IPS-NIHi11 (cell line): Measurements from ENCODE around the gene LYRM2.
A peak's percentile ranks its signal among the peaks of the same experiment; 100 is the strongest.
"Not testable (repeated sequence)": the region's sequence is repeated elsewhere in the genome, so short reads cannot be mapped to it uniquely, and the experiment has no call there.

Source experiments
- DNase-seq: peaks from one replicate; pipeline ENCODE4 v3.0.0; 2012; ENCODE audit warnings: mixed read lengths, low spot score

Gene LYRM2

DNA sequence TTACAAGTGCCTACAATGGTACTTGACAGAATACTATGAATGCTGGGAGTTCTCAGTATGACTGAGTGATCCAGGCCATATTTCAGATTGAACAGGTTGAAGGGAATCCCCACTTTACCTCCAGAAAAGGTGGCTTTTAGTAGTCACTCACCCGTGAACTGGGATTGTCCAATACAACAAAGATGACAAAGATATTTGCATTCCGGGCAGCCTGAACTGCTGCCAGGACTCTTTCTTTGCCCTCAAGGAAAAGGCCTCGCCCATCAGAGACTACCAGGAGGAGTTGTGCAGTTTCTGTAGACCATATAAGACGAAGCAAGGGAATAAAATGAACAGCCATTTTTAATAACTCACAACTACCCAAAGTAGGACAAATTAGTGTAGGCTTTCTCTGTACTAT, 6.3 kb upstream of the LYRM2 start:
- no peak for DNase-seq

GRCh38 chr6:89643406-89643805, 4.9 kb upstream of the LYRM2 start:
- no peak for DNase-seq

DNA sequence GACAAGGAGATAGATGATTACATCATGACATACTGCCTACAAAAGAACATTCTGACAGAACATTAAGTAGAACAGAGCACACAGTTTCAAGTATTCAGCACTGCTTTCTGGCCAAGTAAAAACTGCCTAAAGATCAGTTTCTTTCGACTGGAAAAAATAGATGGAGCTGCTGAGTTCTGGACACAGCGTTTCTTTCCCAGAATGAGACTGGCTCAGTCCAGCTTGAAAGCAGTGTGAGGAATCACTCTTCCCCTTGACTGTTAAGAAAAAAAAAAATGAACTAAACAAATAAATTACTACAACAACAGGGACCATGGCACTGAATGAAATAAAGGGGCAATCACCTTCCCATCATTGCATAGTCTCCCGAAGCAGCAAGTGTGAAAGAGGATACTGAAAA, 4.4 kb upstream of the LYRM2 start:
- DNase-seq: no peak

DNA sequence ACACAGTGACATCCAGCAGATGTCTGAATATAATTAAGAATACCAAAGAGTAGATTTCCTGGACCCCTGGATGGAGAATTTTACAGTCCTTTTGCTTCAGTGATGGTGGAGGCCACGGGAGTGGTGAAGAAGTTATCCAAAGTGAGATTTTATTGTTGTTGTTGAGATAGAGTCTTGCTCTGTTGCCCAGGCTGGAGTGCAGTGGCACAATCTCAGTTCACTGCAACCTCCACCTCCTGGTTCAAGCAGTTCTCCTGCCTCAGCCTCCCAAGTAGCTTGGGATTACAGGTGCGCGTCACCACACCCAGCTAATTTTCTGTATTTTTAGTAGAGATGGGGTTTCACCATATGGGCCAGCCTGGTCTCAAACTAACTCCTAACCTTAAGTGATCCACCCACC, 3.0 kb upstream of the LYRM2 start:
- not testable (repeated sequence) for DNase-seq

GRCh38 chr6:89640804-89641203, 2.3 kb upstream of the LYRM2 start:
- no peak for DNase-seq

GRCh38 chr6:89637960-89638319, 607 bp downstream of the LYRM2 start:
- DNase-seq: no peak

- DNase-seq: not testable (repeated sequence)
These were observed 2.1 kb downstream of the LYRM2 start for GRCh38 chr6:89636412-89636811.

GRCh38 chr6:89630488-89630887, 8.1 kb downstream of the LYRM2 start:
- no peak for DNase-seq

GRCh38 chr6:89623749-89624148, 14.8 kb downstream of the LYRM2 start:
- no peak for DNase-seq

DNA sequence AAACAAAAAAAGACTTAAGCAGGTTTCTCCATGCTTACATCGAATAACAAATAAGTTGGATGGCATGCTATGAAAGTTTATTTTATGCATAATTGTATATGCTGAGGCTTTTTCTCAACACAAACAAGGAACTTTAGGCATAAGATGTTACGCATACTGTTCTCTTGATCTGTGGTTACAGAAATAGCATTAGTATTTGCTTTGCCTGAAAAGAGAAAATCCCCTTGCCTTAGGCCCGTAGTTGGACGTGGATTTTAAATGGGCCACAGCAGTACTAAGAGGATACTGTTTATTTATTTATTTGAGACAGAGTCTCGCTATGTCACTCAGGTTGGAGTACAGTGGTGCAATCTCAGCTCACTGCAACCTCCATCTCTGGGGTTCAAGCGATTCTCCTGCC, 19.0 kb downstream of the LYRM2 start:
- DNase-seq: no peak

DNA sequence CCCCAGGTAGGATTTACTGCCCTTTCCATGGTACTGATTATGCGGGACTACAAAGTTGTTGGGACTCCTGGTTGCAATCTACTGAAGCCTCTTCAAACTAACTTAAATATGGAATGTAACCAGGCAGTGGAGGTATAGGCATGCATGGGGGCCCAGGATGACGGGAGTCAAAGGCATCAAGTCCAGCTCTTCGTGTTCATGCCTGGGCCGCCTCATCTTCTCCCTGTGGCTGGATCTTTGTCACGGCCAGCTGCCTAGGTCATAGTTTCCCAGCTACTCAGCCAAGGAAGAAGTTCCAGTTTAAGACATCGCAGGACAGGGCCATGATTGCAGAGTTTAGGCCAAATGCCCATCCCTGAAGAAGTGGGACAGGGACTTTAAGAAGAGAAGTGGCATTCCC, 20.5 kb downstream of the LYRM2 start:
- no peak for DNase-seq

DNA sequence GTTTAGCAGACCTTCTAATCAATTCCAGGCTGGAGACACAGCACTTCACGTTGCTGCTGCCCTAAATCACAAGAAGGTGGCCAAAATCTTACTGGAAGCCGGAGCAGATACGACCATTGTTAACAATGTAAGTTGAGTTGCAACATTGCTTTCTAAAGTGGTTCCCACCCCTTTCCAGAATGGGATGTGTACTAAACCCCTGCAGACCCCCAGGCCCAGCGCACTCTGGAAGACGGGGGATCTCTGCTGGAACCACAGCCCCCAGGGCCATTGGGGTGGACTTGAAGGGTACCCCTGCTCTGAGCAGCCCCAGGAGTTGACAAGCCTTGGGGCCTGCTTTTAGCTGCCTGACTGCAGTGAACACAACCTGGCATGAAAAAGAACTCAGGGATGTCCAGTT, 22.0 kb downstream of the LYRM2 start:
- DNase-seq: no peak

GRCh38 chr6:89615882-89616281, 22.7 kb downstream of the LYRM2 start:
- DNase-seq: no peak

DNA sequence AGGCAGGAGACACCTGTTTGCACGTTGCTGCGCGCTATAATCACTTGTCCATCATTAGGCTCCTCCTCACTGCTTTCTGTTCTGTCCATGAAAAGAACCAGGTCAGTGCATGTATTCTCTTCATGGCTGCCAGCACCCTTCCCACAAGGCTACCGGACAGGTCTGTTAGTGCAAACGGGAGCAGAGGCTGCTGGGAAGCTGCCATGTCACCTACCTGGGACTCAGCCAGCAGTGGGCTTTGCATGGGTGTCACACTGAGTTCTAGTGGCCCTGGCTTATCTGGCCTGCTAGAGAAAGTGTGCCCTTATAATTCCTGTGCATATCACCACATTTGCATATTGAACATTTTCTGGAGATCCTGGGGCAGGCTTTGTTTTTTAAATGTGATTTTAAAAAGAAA, 24.8 kb downstream of the LYRM2 start:
- no peak for DNase-seq

- DNase-seq: peak; percentile 66
These were observed 26.4 kb downstream of the LYRM2 start for GRCh38 chr6:89612121-89612520.

DNA sequence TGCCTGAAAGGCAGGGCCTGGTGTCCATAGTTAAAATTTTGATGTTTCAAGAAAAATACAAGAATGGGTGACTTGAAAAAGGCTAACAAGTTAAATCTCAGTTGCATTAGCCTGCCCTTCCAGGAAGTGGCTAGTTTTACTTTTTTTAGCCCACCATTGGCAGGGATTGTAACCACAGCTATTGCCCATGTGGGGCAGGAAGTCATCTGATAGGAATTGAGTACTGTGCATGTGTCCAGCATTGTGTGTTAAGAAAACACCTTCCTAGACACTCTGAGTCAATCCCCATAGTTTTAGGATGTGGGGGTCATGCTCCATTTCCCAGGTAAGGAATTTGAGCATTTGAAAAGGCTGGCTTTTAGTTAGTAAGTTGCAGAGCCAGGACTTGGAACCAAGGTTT, 26.9 kb downstream of the LYRM2 start:
- no peak for DNase-seq

DNA sequence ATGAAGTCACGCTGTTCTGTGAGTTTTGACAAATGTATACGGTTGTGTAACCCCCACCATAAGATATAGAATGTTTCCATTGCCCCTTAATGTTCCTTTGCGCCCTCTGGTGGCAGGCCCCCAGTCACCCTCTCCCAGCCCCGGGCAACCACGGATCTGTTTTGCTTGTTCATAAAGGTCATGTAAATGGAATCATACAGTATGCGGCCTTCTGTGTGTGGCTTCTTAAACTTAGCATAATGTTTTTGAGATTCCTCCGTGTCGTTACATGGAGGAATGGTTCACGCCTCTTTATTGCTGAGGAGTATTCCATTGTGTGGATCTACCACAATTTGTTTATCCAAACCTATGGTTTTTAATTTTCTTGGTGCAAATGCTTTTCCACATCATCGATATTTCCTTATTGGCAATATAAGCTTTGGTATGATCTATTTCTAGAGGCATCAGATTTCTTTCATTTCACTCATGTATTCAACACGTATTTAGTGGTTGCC, 28.4 kb downstream of the LYRM2 start:
- DNase-seq: peak; percentile 75

GRCh38 chr6:89605861-89606260, 32.7 kb downstream of the LYRM2 start:
- DNase-seq: no peak

- DNase-seq: peak; percentile 25
These were observed 33.9 kb downstream of the LYRM2 start for GRCh38 chr6:89604653-89605052.

GRCh38 chr6:89602166-89602565, 36.4 kb downstream of the LYRM2 start:
- DNase-seq: no peak

- DNase-seq: no peak
These were observed 38.8 kb downstream of the LYRM2 start for GRCh38 chr6:89599727-89600126.

DNA sequence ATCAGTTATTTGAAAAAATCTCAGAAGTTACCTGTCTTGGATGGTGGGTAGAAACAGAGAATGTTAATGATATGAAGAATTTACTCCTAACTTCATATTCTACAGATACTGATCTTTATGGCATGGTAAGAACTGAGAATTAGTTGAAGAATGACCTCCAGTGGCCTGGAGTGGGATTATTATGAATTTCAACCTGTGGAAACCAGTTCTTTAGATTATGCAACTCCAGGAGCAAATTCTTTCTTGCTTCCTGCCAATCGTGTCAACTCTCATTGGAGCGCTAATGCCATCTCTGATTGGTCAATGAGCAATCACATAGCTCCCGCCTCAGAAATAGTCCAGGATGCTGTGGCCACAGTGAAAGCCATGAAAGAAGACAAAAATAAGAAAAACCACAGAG, 40.6 kb downstream of the LYRM2 start:
- DNase-seq: peak; percentile 67

DNA sequence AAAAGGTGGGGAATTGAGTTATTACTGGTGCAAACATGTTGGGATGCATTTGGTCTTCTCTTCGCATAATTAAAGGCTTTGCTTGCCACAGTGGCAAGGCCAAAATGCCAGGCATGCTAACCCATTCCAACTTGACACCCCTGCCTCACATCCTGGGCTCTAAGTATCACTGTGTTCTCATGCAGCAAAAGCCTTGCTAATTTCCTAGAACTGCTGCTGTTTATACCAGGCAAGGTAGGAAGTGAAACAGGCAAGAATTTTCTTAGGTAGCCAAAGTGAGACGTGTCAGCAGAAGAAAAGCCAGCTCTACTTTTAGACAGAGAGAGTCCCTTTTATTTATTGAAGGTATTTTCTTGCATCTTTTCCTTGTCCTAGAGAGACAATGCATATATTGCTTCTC, 41.2 kb downstream of the LYRM2 start:
- no peak for DNase-seq

DNA sequence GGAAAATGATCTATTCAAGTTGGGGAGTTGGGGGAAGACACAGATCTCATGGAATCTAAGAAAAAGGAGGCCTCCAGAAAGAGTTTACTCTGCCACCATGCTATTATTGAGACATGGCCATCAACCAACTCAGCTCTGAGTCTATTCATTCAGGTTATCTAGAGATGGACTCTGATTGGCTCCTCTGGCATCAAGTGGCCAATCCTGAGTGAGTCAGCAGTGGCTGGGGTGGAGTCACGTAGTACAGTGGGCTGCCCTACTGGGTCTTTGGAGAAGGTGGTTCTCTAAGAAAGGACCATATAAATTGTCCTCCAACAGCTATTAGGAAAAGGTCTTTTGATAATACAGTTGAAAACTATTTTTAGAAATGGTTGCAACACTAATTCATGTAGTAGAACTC, 42.1 kb downstream of the LYRM2 start:
- no peak for DNase-seq

- no peak for DNase-seq
These were observed 42.5 kb downstream of the LYRM2 start for GRCh38 chr6:89596056-89596455.
